ENCODE results near the gene TBX21.

TBX21 gene

DNA sequence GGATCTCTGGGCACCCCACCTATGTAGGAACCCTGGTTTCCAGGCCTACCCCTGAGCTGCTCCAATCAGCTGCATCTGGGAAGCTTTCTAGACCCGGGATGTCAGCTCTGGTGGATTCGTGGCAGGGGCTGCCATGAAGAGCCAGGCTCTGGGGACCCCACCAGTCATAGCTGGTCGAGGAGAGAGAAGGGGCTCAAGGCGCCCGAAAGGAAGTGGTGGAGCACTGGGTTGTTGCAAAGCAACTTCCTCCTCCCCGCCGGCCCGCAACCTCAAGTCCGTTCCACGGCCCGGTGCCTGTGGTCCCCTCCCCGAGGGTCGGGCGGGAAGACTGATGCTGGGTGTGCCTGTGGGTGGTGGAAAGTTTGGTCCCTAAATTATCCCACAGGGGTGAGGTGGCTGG is 28.9 kb upstream of the TBX21 start:
- ATAC-seq (no peak), DNase-seq (no peak)
- H3K36me3 Mint-ChIP-seq (ENCODE audit: low read depth): peaks cover 8% of the 10 kb centered on the region
- H3K4me3 Mint-ChIP-seq: peak overlapping the region; percentile 72
- H3K9me3 Mint-ChIP-seq: no peaks in the 10 kb centered on the region
- H3K27ac Mint-ChIP-seq: peak overlapping the region; percentile 98
- peaks cover 80% of the 10 kb centered on the region for H3K4me1 Mint-ChIP-seq
- H3K27me3 Mint-ChIP-seq: no peaks in the 10 kb centered on the region

DNA sequence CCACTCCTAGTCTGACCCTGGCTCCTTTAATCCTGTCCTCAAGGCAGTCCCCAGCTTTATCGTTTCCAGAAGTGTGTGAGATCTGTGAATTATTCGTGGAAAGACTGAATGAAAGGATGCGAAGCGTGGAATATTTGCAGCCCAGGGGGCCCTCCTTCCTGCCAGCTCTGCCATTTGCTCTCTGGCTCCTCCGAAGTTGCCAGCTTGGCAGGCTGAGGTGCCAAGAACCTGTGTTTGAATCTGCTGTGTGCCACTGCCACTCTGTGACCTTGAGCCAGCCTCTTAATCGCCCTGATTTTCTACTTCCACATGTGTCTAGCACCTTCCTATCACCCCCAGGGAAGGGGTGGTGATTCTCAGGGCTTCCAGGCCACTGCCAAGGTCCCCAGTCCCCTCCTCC is 28.3 kb upstream of the TBX21 start:
- DNase-seq (no peak), ATAC-seq (no peak)
- Mint-ChIP-seq H3K4me3 (peak overlapping the region; percentile 72), H3K27ac (peak overlapping the region; percentile 98), H3K9me3 (no peaks in the 10 kb centered on the region), H3K36me3 (ENCODE audit: low read depth) (peaks cover 11% of the 10 kb centered on the region), H3K4me1 (peaks cover 80% of the 10 kb centered on the region), H3K27me3 (no peaks in the 10 kb centered on the region)

DNA sequence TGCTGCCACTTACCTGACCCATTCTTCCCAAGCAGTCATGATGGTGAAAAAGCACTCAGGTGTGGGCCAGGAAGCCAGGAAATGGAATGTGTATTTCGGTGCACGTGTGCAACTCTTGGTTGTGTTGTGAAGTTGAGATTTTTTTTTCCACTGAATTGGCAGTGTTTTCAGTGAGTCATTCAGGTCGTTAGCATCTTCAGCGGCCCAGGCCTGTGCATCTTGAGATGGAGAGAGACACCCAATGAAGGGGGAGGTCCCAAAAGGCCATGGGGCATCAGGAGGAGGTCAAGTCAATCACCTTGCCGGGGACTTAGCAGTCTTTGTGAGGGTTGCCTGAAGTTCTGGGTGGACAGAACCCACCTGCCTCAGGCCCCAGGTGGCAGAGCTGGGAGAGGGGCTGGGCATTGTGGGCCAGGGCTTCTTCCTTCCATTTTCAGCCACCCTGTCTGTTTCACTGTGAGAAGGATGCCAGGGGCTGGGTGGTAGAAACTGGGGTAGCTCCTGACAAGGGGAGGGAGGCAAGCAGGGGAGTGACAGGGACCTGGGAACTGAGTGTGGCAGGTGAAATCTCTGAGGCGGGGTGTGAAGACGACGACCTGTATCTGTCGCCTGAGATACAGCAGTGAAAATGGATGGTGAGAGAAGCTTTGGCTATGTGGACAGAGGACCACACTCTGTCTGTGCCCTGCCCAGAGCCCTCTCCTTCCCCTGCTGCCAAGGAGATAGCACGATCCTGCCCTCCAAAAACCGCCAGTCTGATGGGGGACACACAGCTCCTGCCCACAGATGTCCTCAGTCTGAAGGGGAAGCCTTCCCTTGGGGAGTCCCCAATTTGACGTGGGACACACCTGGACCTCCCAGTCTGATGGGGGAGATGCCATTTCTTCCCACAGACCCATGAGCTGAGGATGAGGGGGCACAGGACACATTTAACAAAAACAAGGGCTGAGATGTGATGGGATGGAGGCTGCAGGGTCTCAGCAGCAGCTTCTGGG is 27.2 kb upstream of the TBX21 start:
- peaks cover 19% of the 10 kb centered on the region for H3K36me3 Mint-ChIP-seq (ENCODE audit: low read depth)
- DNase-seq: peak; percentile 64

DNA sequence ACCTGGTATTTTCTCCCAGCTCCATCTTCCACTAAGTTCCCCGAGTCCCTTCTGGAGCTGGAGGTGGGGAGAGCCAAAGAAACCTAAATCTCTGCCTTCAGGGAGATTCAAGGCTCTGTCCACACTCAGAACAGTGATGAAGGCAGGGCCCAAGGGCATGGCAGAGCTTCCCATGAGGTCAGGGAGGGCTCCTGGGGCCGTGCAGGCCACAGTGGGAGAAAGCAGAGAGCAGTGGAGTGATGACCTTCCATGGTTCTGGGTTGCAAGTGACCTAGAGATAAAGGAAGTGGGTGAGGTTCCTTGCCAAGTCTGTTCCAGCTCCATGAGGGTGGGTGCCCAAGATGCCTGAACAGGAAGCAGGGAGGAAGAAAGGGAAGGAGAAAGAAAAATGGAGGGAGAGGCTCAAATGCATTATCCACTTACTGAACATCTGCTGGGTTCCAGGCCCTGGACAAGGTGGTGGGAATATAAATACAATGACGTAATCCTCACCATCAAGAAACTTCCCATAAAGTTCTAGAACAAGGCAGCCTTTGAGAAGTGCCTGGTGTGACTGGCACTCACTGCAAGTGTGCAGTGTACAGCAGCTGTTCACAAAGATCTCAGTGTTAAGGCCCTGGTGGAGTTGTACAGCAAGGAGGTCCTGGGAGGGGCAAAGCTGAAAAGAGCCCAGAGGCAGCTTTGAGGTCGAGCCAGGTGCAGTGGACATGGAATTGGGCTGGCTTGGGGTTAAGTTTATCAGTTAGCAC is 25.8 kb upstream of the TBX21 start:
- Mint-ChIP-seq H3K27me3 (no peaks in the 10 kb centered on the region), H3K9me3 (no peaks in the 10 kb centered on the region), H3K4me1 (peaks cover 82% of the 10 kb centered on the region), H3K36me3 (ENCODE audit: low read depth) (peaks cover 19% of the 10 kb centered on the region), H3K27ac (peak overlapping the region; percentile 98), H3K4me3 (no peak overlapping the region)
- DNase-seq: no peak
- no peak for ATAC-seq

More for the DNA sequence above, 27.2 kb upstream of the TBX21 start:
- Mint-ChIP-seq H3K9me3 (no peaks in the 10 kb centered on the region), H3K4me1 (peaks cover 81% of the 10 kb centered on the region), H3K27ac (peak overlapping the region; percentile 98), H3K4me3 (peak overlapping the region; percentile 72), H3K27me3 (no peaks in the 10 kb centered on the region)
- peak; percentile 57 for ATAC-seq

DNA sequence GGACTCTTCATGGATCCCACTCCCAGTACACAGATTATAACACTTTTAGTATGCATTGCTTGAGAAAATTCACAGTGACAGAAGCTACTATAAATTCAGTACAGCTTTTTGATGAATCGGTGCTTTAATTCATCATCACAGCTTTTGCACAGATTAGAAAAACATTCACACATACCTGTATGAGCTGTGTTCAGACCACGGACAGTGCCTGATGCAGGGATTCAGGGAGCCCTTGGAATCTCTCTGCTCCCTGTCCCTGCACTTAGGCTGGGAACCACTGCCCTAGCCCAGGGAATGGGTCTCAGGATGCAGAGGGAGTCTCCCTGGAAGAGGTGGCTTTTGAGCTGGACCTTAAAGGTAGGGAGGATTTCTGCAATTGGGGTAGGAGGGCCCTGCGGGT is 25.2 kb upstream of the TBX21 start:
- Mint-ChIP-seq H3K4me3 (no peak overlapping the region), H3K27me3 (no peaks in the 10 kb centered on the region), H3K27ac (no peak overlapping the region), H3K9me3 (no peaks in the 10 kb centered on the region), H3K4me1 (peaks cover 83% of the 10 kb centered on the region), H3K36me3 (ENCODE audit: low read depth) (peaks cover 19% of the 10 kb centered on the region)
- DNase-seq (no peak), ATAC-seq (no peak)

DNA sequence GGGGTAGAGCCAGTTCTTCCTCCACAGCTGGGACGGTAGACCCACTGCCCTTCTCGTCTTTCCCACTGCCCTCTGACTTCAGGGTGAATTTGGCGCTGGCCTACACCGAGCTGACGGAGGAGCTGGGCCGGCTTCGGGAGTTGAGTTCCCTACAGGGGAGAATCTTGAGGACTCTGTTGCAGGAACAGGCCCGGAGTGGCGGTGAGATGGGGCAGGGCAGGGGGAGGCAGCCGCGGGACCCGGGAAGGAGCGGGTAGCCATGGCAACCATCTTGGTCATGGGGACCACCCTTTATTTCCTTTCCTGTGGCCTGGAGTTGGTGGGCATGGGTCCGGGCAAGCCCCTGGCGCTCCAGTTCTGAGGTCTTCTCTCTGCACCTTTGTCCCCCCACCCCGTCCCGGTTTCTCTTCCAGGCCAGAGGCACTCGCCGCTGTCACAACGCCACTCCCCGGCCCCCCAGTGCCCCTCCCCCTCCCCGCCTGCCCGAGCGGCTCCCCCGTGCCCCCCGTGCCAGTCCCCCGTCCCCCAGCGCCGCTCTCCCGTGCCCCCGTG is 24.6 kb upstream of the TBX21 start:
- H3K27ac Mint-ChIP-seq: no peak overlapping the region
- ATAC-seq (no peak), DNase-seq (no peak)
- no peaks in the 10 kb centered on the region for H3K27me3 Mint-ChIP-seq
- no peak overlapping the region for H3K4me3 Mint-ChIP-seq
- peaks cover 83% of the 10 kb centered on the region for H3K4me1 Mint-ChIP-seq
- H3K36me3 Mint-ChIP-seq (ENCODE audit: low read depth): peaks cover 19% of the 10 kb centered on the region
- no peaks in the 10 kb centered on the region for H3K9me3 Mint-ChIP-seq

DNA sequence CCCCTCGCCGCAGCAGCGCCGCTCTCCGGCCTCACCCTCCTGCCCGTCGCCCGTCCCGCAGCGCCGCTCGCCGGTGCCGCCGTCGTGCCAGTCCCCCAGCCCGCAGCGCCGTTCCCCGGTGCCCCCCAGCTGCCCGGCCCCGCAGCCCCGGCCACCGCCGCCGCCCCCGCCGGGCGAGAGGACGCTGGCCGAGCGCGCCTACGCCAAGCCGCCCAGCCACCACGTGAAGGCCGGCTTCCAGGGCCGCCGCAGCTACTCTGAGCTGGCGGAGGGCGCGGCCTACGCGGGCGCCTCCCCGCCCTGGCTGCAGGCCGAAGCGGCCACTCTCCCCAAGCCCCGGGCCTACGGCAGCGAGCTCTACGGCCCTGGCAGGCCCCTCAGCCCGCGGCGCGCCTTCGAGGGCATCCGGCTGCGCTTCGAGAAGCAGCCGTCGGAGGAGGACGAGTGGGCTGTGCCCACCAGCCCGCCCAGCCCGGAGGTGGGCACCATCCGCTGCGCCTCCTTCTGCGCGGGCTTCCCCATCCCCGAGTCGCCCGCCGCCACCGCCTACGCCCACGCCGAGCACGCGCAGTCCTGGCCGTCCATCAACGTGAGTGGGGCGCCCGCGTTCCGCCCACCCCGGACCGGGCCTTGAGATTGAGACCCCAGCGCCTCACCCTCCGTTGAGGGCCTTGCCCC is 24.0 kb upstream of the TBX21 start:
- no peaks in the 10 kb centered on the region for H3K27me3 Mint-ChIP-seq
- no peak overlapping the region for H3K27ac Mint-ChIP-seq
- DNase-seq: no peak
- peaks cover 19% of the 10 kb centered on the region for H3K36me3 Mint-ChIP-seq (ENCODE audit: low read depth)
- peaks cover 81% of the 10 kb centered on the region for H3K4me1 Mint-ChIP-seq
- ATAC-seq: no peak
- H3K4me3 Mint-ChIP-seq: no peak overlapping the region
- no peaks in the 10 kb centered on the region for H3K9me3 Mint-ChIP-seq

DNA sequence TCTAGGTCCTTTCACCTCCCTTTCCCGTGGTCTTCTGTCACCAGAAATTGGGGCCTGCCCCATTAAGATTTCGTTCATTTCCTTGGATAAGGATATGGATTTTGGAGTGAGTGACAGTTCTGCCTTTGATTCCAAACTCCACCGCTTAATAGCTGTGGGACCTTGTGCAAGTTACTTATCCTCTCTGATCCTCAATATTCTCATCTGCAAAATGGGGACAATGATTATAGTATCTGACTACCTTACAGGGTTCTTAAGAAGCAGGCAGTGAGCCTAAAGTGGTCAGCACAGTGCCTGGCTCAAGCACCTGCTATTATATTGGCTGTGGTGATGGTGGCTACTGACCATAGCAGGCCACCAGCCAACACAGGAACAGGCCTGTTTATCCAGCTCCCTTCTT is 23.4 kb upstream of the TBX21 start:
- Mint-ChIP-seq H3K27me3 (no peaks in the 10 kb centered on the region), H3K4me1 (peaks cover 81% of the 10 kb centered on the region), H3K27ac (no peak overlapping the region), H3K36me3 (ENCODE audit: low read depth) (peaks cover 19% of the 10 kb centered on the region), H3K9me3 (no peaks in the 10 kb centered on the region), H3K4me3 (no peak overlapping the region)
- no peak for DNase-seq
- ATAC-seq: no peak

DNA sequence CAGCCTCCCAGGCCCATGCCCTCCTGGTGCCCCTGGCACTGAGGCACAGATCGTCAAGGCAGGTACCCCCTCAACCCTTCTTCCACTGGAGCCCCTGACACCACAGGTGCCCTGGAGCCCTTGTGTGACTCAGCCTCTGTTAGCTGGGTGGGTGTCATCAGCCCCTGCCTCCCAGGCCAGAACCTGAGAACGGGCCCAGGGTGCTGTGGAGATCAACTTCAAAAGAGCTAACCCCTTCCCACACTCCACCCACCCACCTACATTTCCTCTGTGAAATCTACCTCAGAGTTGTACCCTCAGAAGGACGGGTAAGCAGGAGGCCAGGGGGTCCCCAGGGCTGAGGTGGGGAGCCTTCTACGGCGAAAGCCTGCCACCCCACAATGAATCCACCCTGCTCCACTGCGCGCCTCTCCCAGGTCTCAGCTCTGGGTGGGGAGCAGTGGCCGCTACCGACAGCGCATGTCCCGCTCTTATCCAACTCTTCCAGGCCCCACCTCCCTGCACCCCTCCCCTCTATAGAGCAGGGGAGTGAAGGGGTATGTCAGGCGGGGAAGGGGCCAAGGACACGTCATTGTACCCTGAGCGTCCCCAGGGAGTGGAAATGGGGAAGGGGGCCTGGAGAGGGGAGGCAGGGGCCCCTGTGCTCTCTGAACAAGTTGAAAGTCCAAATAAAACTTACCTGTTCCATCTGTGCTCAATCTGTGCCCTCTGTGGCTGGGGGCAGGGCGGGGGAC is 21.5 kb upstream of the TBX21 start:
- Mint-ChIP-seq H3K27me3 (no peaks in the 10 kb centered on the region), H3K36me3 (ENCODE audit: low read depth) (peaks cover 14% of the 10 kb centered on the region), H3K4me1 (peaks cover 81% of the 10 kb centered on the region), H3K27ac (no peak overlapping the region), H3K9me3 (no peaks in the 10 kb centered on the region), H3K4me3 (no peak overlapping the region)
- ATAC-seq: no peak
- DNase-seq: no peak

DNA sequence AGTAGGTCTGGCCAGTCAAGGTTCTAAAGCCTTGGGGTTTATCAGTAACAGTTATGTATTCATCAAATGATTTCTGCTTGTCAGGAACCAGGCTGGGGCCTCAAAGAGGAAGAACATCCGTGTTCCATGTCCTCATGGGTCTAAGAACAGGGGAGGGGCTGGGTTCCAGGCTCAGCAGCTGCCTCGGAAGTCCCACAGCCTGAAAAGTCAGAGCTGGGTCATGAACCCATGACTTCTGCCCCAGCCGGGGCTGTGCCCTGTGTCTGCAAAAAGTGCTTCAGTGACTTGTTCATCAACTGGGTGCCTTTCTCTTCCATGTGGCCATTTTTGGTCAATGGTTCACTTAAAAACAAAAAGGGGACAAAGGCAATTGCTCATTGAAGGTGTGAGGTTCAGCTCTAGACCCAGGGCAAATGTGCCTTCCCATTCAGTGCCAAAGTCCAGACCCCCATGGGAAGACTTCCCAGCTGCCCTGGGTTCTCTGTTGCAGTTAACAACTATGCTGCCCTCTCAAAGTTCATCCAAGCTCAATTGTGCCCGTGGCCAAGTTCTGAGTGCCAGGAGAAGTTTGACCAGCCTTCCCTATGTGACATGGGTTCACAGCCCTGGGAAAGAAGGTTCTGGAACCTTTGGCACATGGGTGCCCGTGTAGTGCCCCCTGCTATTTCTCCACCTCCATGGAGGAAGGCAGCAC is 20.6 kb upstream of the TBX21 start:
- ATAC-seq (no peak), DNase-seq (no peak)
- peaks cover 11% of the 10 kb centered on the region for H3K36me3 Mint-ChIP-seq (ENCODE audit: low read depth)
- peaks cover 81% of the 10 kb centered on the region for H3K4me1 Mint-ChIP-seq
- no peaks in the 10 kb centered on the region for H3K9me3 Mint-ChIP-seq
- H3K27me3 Mint-ChIP-seq: no peaks in the 10 kb centered on the region
- no peak overlapping the region for H3K27ac Mint-ChIP-seq
- no peak overlapping the region for H3K4me3 Mint-ChIP-seq

DNA sequence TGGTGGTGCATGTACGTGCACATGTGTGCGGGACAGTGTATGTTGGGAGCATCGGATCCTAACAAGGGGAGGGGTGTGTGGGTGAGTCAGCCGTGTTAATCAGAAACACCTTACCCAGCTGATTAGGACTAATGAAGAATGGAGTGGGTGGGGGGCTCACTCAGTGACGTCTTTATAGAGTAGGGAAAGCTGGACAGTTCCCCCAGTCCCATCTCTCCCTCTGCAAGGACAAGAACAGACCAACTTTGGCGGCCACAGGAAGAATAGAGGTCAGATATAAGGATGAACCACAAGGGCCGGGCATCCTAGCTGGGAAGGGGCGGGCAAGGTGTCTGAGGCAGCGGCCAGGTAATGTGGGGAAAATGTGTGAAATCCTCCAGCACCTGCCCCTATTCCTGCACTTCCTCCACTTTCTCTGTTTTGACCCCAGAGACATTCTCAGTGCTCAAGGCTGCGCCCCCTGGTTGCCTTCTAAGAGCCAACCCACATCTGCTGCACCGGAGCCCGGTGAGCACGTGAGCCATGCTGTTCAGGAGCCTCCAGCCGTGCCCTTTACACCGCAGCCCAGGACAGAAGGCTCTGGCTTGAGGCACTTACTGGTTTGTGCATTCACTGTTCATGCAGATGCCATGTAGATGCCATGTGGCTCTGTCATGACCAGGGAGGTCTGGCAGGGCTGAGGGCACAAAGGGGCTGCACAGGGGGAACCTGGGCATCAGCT is 18.9 kb upstream of the TBX21 start:
- no peaks in the 10 kb centered on the region for H3K27me3 Mint-ChIP-seq
- ATAC-seq (no peak), DNase-seq (no peak)
- H3K27ac Mint-ChIP-seq: peak overlapping the region; percentile 8
- H3K9me3 Mint-ChIP-seq: no peaks in the 10 kb centered on the region
- no peak overlapping the region for H3K4me3 Mint-ChIP-seq
- H3K4me1 Mint-ChIP-seq: peaks cover 92% of the 10 kb centered on the region
- peaks cover 11% of the 10 kb centered on the region for H3K36me3 Mint-ChIP-seq (ENCODE audit: low read depth)

DNA sequence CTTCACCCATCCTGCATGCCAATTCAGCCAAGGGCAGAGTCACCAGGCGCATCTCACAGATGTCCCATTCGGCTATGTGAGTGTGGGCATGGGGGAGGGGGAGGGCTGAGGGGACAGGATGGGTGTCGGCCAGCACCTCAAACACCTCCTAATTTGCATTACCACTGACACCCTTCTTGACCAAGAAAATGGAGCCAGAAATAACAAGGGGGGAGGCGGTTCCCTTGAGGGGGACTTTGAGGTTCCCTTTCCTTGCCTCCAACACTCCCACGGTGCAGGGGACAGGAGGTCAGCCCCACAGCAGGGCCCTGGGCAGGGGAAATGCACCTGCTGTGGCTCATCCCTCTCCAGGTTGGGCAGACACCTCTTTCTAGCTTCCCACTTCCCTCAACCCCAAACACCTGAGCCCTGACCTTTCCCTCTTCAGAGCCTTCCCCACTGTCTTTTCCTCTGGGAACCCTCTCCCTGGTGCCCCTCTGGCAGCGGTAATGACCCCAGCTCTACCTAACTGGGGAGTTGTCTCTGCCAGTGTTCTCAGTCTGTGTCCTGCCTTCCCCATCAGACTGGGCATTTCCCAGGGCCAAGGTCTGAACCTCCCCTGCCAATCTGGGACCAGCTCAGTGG is 18.2 kb upstream of the TBX21 start:
- peak overlapping the region; percentile 83 for H3K27ac Mint-ChIP-seq
- ATAC-seq (no peak), DNase-seq (no peak)
- H3K4me3 Mint-ChIP-seq: no peak overlapping the region
- no peaks in the 10 kb centered on the region for H3K9me3 Mint-ChIP-seq
- H3K4me1 Mint-ChIP-seq: peaks cover 95% of the 10 kb centered on the region
- peaks cover 6% of the 10 kb centered on the region for H3K36me3 Mint-ChIP-seq (ENCODE audit: low read depth)
- no peaks in the 10 kb centered on the region for H3K27me3 Mint-ChIP-seq
